Measurements from ENCODE around the gene PMEPA1. TPM values are rescaled to one million over a fixed set of nuclear protein-coding genes. Genes with fewer than 3 reads are reported as not detected.

The PMEPA1 gene
- polyA plus RNA-seq, 1 experiment: 4.3 TPM

GRCh38 chr20:57712851-57713504, 3.2 kb upstream of the PMEPA1 start:
- POLR2A ChIA-PET: no interaction called here
- TF ChIP-seq CTCF (IDR thresholded peaks at IDR 0.05; ENCODE audit: low read depth, low read length): no peak

GRCh38 chr20:57712341-57712740, 2.5 kb upstream of the PMEPA1 start:
- CTCF ChIA-PET: interaction anchor here (0.9 kb wide), 1 partner anchor 58 kb away, joined by 3 read pairs; no protein-coding TSS in a partner anchor
- Histone ChIP-seq H3K9me3 (ENCODE audit: control insufficient read depth, insufficient read depth, low read length) (no peaks in the 10 kb centered on the region; the same call in 1 of the 2 replicates), H3K27ac (ENCODE audit: low read depth, low read length) (no peak overlapping the region), H3K4me3 (ENCODE audit: low read depth, low read length) (no peak overlapping the region), H3K27me3 (ENCODE audit: control insufficient read depth, insufficient read depth, low read length) (peaks cover 6% of the 10 kb centered on the region)
- no peak for TF ChIP-seq CTCF (IDR thresholded peaks at IDR 0.05; ENCODE audit: low read depth, low read length)
- no peak for DNase-seq (ENCODE audit: low read depth, low spot score)
- POLR2A ChIA-PET: no interaction called here

More at GRCh38 chr20:57712851-57713504, 3.2 kb upstream of the PMEPA1 start:
- DNase-seq (ENCODE audit: low read depth, low spot score): no peak
- Histone ChIP-seq H3K4me3 (ENCODE audit: low read depth, low read length) (no peak overlapping the region), H3K27me3 (ENCODE audit: control insufficient read depth, insufficient read depth, low read length) (peaks cover 6% of the 10 kb centered on the region), H3K9me3 (ENCODE audit: control insufficient read depth, insufficient read depth, low read length) (no peaks in the 10 kb centered on the region; the same call in 1 of the 2 replicates), H3K27ac (ENCODE audit: low read depth, low read length) (no peak overlapping the region)
- CTCF ChIA-PET: interaction anchor here (0.8 kb wide), 1 partner anchor 90 kb away, joined by 3 read pairs; no protein-coding TSS in a partner anchor

- H3K27ac ChIP-seq (ENCODE audit: low read depth, low read length): no peak overlapping the region
- H3K4me3 ChIP-seq (ENCODE audit: low read depth, low read length): no peak overlapping the region
- ChIA-PET POLR2A (no interaction called here), CTCF (interaction anchor here (0.9 kb wide), 1 partner anchor 58 kb away, joined by 3 read pairs; no protein-coding TSS in a partner anchor)
- peaks cover 6% of the 10 kb centered on the region for H3K27me3 ChIP-seq (ENCODE audit: control insufficient read depth, insufficient read depth, low read length)
- TF ChIP-seq CTCF (IDR thresholded peaks at IDR 0.05; ENCODE audit: low read depth, low read length): no peak
- H3K9me3 ChIP-seq (ENCODE audit: control insufficient read depth, insufficient read depth, low read length): no peaks in the 10 kb centered on the region; the same call in 1 of the 2 replicates
- no peak for DNase-seq (ENCODE audit: low read depth, low spot score)
These were observed 2.0 kb upstream of the PMEPA1 start for GRCh38 chr20:57711826-57712225.

- CTCF ChIA-PET: interaction anchor here (0.9 to 1.4 kb wide), 2 partner anchors 17 to 57 kb away, joined by 3 read pairs; no protein-coding TSS in a partner anchor
- POLR2A ChIA-PET: no interaction called here
- TF ChIP-seq CTCF (IDR thresholded peaks at IDR 0.05; ENCODE audit: low read depth, low read length): no peak
- DNase-seq (ENCODE audit: low read depth, low spot score): no peak
- H3K9me3 ChIP-seq (ENCODE audit: control insufficient read depth, insufficient read depth, low read length): no peaks in the 10 kb centered on the region; the same call in 1 of the 2 replicates
- no peak overlapping the region for H3K27ac ChIP-seq (ENCODE audit: low read depth, low read length)
- H3K4me3 ChIP-seq (ENCODE audit: low read depth, low read length): no peak overlapping the region
- H3K27me3 ChIP-seq (ENCODE audit: control insufficient read depth, insufficient read depth, low read length): peaks cover 6% of the 10 kb centered on the region
These were observed 1.5 kb upstream of the PMEPA1 start for GRCh38 chr20:57711311-57711712.

- DNase-seq (ENCODE audit: low read depth, low spot score): no peak
- no peak overlapping the region for H3K27ac ChIP-seq (ENCODE audit: low read depth, low read length)
- no peak for TF ChIP-seq CTCF (IDR thresholded peaks at IDR 0.05; ENCODE audit: low read depth, low read length)
- ChIA-PET POLR2A (interaction anchor here (1.8 kb wide), 1 partner anchor 13 kb away, joined by 15 read pairs; no protein-coding TSS in a partner anchor), CTCF (interaction anchor here (1.4 kb wide), 1 partner anchor 17 kb away, joined by 3 read pairs; no protein-coding TSS in a partner anchor)
- peaks cover 6% of the 10 kb centered on the region for H3K27me3 ChIP-seq (ENCODE audit: control insufficient read depth, insufficient read depth, low read length)
- no peaks in the 10 kb centered on the region; the same call in 1 of the 2 replicates for H3K9me3 ChIP-seq (ENCODE audit: control insufficient read depth, insufficient read depth, low read length)
- peak overlapping the region; percentile 65 for H3K4me3 ChIP-seq (ENCODE audit: low read depth, low read length)
These were observed 1.0 kb upstream of the PMEPA1 start for GRCh38 chr20:57710841-57711240.
